Measurements from ENCODE around the gene CC2D1B.

DNA sequence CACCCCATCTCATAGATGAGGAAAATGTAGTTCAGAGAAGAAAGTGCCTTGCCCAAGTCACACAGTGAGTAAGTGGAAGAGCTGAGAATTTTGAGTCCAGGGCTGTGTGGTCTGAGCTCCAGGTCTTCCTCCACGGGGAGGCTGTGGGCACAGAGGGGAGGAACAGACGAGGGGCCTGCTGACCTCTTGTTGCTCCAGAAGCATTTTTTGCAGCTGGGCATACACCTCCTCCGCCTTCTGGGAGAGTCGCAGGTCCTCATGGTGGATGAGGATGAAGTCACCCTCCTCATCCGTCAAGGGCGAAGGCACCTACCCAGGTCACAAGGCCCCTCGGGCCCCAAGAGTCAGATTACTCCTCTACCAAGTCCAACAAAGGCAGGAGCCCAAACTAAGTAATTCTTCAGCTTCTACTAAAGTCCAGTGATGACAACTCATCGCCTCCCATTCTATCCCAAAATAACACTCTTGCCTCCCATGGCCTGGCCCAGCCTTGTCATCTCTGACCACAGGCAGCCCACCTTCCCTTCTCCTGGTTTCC is 9.1 kb downstream of the CC2D1B start:
- TF ChIP-seq POLR2A (IDR thresholded peaks at IDR 0.05), result no peak
- TF ChIP-seq, protein P1, sequence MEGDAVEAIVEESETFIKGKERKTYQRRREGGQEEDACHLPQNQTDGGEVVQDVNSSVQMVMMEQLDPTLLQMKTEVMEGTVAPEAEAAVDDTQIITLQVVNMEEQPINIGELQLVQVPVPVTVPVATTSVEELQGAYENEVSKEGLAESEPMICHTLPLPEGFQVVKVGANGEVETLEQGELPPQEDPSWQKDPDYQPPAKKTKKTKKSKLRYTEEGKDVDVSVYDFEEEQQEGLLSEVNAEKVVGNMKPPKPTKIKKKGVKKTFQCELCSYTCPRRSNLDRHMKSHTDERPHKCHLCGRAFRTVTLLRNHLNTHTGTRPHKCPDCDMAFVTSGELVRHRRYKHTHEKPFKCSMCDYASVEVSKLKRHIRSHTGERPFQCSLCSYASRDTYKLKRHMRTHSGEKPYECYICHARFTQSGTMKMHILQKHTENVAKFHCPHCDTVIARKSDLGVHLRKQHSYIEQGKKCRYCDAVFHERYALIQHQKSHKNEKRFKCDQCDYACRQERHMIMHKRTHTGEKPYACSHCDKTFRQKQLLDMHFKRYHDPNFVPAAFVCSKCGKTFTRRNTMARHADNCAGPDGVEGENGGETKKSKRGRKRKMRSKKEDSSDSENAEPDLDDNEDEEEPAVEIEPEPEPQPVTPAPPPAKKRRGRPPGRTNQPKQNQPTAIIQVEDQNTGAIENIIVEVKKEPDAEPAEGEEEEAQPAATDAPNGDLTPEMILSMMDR (IDR thresholded peaks at IDR 0.05), result no peak
